ENCODE measurements around the gene GOLPH3L.
"Not testable (repeated sequence)": the region's sequence is repeated elsewhere in the genome, so short reads cannot be mapped to it uniquely, and the experiment has no call there.

Gene GOLPH3L

GRCh38 chr1:150696995-150697927, at the start of gene GOLPH3L:
Gene GOLPH3L (minus strand): TSS chr1:150697154. CDS start chr1:150694838, 2,316 bp downstream.
- peak; percentile 99 for DNase-seq

GRCh38 chr1:150730130-150730721, 33.3 kb upstream of the GOLPH3L start:
- no peak for DNase-seq

GRCh38 chr1:150724336-150724735, 27.4 kb upstream of the GOLPH3L start:
- DNase-seq, result no peak

GRCh38 chr1:150720703-150721102, 23.7 kb upstream of the GOLPH3L start, which contains the start of gene HORMAD1:
Gene HORMAD1 (minus strand): TSS chr1:150720895. CDS start chr1:150719505, 1,390 bp downstream.
- DNase-seq, result no peak

GRCh38 chr1:150720098-150720497, 23.1 kb upstream of the GOLPH3L start:
- DNase-seq, result no peak

DNA sequence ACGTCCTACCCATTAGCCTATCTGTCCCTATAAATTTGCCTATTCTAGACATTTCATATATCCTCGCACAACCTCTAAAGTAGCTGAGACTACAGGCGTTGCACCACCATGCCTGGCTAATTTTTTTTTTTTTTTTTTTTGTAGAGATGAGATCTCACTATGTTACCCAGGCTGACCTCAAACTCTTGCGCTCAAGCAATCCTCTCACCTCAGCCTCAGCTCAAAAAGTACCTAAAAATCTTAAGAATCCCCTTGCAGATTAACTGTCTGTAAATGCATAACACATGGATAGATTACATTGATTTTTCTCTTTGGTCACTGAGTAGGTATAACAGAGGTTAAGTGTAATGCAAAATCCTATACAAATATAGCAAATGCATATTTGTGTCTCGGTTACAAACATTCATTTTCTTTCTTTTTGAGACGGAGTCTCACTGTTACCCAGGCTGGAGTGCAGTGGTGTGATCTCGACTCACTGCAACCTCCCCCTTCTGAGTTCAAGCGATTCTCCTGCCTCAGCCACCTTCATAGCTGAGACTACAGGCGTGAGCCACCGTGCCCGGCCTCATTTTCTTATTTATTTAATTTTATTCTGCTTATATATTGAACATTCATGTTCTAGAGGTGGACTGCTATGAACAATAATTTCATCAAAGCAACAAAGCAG, 21.4 kb upstream of the GOLPH3L start:
- no peak for DNase-seq

- DNase-seq, result not testable (repeated sequence)
Measured at GRCh38 chr1:150709031-150709430, 12.1 kb upstream of the GOLPH3L start.

DNA sequence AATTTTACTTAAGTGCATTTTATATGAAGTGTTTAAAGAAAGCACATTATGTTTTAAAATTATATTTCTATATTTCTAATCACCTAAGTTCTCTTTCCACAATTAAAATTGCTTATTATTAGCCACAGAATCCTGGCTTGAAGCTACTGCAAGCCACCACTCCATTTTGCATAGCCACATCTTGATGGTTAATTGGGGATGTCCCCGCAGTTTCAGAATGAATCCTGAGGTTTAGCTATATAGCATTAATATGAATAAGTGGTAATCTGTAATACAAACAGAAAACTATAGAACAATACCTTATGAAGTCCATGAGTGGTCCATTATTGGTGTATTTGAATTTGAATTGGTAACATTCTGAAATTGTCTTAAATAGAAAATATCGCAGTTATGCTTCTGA, 11.6 kb upstream of the GOLPH3L start:
- no peak for DNase-seq

GRCh38 chr1:150706091-150706490, 9.1 kb upstream of the GOLPH3L start:
- no peak for DNase-seq

- no peak for DNase-seq
Measured at GRCh38 chr1:150703427-150703826, 6.5 kb upstream of the GOLPH3L start.

GRCh38 chr1:150696590-150696989, 364 bp downstream of the GOLPH3L start:
- no peak for DNase-seq

DNA sequence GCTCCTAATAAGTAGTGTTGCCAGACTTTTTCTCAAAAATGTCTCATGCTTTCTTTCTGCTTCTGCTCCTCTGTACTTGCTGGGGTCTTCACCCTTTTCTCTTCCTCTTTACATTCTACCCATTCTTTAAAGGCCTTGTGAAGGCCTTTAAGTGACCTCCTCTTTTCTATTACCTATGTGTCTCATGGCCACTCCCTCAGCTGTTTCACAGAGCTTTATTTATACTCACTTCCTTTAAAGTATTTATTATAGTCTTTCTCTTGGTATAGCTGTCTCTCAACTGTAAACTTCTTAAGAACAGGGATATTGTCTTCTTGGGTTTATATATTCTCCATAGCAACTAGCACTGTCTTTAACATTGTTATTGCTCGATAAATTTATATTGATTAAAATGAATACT, 792 bp downstream of the GOLPH3L start:
- DNase-seq, result no peak

DNA sequence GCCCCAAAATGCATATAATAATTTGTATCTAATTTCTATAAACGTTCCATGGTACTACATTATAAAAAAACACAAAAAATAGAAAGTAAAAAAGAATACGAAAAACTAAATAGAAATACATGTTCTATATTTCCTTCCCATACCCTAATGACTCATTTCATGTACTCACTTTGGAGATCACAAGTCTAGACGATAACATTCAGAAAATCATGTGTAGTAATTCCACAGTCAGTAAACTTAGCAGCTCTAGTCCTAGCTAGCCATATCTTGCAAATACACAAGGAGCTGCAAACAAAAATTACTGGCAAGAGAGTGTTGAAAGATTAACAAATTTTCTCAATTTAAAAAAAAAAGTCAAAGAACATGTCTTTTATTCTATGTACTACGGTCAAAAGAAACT, 1.4 kb downstream of the GOLPH3L start:
- DNase-seq, result no peak

- DNase-seq, result no peak
Measured at GRCh38 chr1:150692720-150693119, 4.2 kb downstream of the GOLPH3L start.

DNA sequence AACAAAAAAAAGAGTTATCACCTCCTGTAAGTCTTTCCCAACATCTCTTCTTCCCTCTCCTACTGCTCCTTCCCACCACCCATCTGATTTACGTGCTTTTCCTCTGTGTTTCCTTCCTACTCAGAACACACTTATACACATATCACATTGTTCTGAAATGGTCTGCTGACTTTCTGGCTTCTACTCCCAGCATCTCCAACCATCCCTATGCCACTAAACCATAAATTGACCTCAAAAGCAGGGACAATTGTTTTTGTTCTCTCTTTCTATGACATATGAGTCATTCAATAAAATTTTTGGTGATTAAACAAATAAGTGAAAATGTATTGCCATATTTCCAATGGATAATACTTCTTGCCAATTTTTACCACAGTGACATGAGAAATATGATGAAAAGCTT, 8.2 kb downstream of the GOLPH3L start:
- no peak for DNase-seq

DNA sequence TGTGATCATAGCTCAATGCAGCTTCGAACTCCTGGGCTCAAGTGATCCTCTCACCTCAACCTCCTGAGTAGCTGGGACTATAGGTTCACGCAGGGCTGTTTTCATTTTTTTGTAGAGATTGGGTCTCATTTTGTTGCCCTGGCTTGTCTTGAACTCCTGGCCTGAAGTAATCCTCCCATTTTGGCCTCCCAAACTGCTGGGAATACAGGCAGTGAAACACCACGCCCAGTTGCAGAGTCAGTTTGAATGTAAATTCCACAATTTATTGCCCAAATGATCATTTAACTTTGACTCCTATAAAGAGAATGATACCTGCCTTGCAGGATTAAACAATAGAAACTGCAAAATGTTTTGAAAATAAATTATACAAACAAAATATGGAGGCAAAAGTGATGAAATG, 10.7 kb downstream of the GOLPH3L start:
- DNase-seq, result no peak

- no peak for DNase-seq
Measured at GRCh38 chr1:150683914-150684313, 13.0 kb downstream of the GOLPH3L start.

GRCh38 chr1:150678988-150679387, 18.0 kb downstream of the GOLPH3L start:
- DNase-seq, result no peak

- DNase-seq, result no peak
Measured at GRCh38 chr1:150674881-150675280, 22.1 kb downstream of the GOLPH3L start.

DNA sequence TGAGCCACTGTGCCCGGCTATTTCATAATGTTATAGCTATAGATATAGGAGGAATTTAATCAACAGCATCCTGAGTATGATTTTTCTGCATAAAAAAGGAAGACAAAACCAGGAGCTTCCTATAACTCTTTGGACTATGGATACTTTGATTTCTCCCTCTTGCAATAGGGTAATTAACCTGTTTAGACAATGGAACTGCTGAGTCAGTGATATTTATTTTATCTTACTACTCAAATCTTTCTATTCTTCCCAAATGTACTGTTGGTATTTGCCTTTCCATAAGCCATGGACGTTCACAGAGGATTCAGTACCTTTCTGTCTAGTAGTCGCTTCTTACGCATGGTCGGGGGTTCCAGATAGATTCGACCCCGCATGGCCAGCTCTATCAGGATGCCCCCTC, 33.6 kb downstream of the GOLPH3L start:
- no peak for DNase-seq

DNA sequence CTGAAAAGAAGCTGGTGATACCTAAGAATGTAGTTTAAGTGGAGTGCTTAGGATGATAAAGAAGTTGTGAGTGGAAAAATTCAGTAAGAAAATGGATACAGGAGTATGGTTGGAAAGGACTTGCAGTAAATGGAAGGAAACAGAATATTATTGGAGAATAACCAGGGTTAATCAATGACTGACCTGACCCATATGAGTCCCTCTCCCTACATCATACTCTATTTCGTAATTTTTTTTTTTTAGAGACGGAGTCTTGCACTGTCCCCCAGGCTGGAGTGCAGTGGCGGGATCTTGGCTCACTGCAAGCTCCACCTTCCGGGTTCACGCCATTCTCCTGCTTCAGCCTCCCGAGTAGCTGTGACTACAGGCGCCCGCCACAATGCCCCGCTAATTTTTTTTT, 34.1 kb downstream of the GOLPH3L start:
- no peak for DNase-seq

- no peak for DNase-seq
Measured at GRCh38 chr1:150661156-150661555, 35.8 kb downstream of the GOLPH3L start.

DNA sequence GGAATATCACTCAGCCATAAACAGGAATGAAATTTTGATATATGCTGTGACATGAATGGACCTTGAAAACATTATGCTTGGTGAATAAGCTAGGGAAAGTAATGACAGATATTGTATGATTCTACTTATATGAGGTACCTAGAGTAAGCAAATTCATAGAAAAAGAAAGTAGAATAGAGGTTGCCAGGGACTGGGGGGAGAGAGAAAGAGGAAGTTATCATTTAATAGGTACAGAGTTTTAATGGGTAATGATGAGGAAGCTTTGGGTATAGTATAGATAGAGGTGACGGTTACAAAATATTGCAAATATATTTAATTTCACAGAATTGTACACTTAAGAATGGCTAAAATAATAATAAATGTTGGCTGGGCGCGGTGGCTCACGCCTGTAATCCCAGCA, 36.4 kb downstream of the GOLPH3L start:
- no peak for DNase-seq

DNA sequence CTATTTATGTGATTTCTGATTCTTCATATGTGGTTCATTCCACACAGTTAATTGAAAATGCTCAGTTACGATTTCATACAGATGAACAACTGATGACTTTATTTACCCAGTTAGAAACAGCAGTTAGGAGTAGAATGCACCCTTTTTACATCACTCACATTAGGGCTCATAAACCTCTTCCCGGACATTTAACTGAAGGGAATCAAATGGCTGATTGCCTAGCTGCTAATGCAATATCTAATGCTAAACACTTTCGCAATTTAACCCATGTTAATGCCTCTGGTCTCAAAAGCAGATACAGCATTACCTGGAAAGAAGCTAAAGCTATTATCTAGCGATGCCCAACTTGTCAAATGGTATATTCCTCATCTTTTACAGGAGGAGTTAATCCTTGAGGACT, 39.9 kb downstream of the GOLPH3L start:
- not testable (repeated sequence) for DNase-seq

Measured in islet precursor cell (in vitro differentiated cells).